Measurements from ENCODE around the gene SOX18.

DNA sequence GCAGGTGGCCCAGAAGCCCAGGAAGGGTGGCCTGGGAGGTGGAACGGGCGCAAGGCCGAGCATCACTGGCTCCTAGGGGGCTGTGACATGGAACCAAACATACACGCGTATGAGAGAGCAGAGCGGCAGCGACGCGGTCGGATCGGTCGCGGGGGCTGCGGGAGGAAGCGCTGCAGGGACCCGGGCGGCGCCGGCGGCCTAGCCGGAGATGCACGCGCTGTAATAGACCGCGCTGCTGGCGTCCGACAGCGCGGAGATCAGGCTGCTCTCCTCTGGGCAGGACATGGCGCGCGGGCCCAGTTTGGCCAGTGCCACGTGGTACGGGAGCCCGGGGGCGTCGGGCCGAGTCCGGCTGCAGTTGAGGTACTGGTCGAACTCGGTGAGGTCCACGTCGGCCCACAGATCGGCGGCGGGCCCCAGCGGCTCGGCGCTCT lies 1.5 kb downstream of the SOX18 start:
- TF ChIP-seq EP300 (IDR thresholded peaks at IDR 0.05), result no peak
- no peak for TF ChIP-seq CTCF (IDR thresholded peaks at IDR 0.05)
- TF ChIP-seq POLR2A (IDR thresholded peaks at IDR 0.05), result no peak
- no peak for TF ChIP-seq POLR2AphosphoS5 (IDR thresholded peaks at IDR 0.05)
